ENCODE measurements around the gene BCR.
"Not testable (repeated sequence)": the region's sequence is repeated elsewhere in the genome, so short reads cannot be mapped to it uniquely, and the experiment has no call there.

Gene BCR

DNA sequence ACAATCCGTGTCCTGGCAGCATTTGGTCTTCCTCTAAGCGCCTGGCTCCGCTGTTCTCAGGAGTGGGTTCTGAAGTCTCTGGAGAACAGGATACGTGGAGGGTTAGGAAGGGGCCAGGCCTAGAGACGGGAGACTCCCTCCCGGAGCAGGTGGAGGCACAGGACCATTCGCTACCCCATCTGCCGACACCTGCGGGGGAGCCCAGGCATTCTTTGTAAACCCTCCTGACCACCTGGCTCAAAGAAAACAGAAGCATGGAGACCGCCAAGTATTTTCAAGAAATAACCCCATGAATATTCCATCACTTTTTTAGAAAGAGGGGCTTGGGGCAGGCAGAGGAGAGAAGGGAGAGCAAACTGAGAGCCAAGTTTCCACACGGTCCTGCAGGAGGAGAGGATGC, 136.3 kb downstream of the BCR start:
- DNase-seq (ENCODE audit: low read depth) = not testable (repeated sequence)

DNA sequence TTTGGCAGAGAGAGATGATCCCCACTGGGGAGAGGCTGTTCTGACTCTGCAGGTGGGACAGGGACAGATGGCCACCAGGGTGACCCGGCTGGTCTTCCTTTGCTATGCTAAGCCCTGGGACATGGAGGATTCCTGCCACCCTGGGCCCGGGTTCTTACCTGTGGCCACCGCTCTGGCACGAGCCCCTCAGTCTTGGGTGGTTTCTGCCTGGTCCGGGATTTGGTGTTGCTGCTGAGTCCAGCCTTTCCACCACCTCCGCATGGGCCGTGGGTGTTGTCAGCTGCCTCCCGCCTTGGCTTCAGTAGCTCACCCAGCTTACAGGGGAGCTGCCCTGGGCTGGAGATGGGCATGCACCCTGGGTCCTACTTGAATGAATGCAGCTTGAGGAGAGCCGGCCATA, 138.0 kb downstream of the BCR start:
- not testable (repeated sequence) for DNase-seq (ENCODE audit: low read depth)

DNA sequence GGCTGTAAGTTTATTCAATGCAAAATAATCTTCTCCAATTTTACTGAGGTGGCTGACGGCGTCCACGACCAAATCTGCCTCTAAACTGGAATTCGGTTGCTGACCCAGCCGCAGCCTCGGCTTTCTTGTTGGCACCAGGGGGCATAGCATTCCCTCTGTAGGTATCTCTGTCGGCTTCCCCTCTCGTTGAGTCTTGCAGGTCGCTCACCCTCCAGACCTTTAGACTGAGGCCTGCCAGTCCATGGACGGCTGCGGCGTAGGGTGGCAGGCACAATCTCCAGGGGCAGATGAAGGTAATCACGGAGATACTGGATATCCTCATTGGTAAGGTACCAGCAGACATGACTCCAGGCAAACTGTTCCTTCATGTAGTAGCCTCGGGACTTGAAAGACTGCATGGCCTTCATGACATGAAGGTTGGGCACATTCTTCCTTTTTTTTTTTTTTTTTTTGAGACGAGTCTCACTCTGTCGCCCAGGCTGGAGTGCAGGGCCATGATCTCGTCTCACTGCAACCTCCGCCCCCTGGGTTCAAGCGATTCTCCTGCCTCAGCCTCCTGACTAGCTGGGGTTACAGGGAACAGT, 142.3 kb downstream of the BCR start:
- DNase-seq (ENCODE audit: low read depth) = not testable (repeated sequence)

GRCh38 chr22:23323960-23324688, 143.8 kb downstream of the BCR start:
- not testable (repeated sequence) for DNase-seq (ENCODE audit: low read depth)

GRCh38 chr22:23325183-23325582, 144.9 kb downstream of the BCR start:
- DNase-seq (ENCODE audit: low read depth) = no peak

DNA sequence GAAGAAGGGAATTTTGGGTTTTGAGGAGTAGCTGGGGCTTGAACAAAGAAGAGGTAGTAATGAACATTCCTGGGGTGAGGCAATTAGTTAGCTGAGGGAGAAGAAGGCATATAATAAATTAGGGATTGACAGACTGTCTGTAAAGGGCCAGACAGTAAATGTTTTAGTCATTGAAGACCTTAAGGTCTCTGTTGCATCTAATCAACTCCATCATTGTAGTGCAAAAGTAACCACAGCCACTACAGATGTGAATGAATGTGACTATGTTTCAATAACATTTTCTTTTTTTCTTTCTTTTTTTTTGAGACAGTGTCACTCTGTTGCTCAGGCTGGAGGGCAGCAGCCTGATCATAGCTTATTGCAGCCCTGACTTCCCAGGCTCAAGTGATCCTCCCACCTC, 153.5 kb downstream of the BCR start:
- DNase-seq (ENCODE audit: low read depth) = not testable (repeated sequence)

DNA sequence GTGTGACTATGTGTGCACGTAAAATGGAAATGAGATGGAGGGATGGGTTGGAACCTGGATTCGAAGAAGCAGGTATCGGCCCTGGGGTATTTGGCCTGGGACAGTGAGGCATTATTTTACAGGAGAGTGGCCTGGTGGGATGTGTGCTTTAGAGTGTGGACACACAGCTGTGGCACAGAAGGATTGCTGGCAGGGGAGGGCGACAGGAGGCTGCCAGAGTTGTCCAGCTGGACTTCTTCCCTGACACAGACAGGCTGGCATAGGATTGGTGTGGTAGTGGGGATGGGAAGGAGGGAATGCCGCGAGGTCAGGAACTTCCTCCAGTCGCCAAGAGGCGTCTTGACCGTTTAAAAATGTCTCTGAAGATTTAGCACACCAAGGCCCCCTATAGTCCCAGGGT, 157.4 kb downstream of the BCR start:
- not testable (repeated sequence) for DNase-seq (ENCODE audit: low read depth)

- not testable (repeated sequence) for DNase-seq (ENCODE audit: low read depth)
Measured at GRCh38 chr22:23341942-23342695, 161.8 kb downstream of the BCR start.

GRCh38 chr22:23351321-23351720, 171.0 kb downstream of the BCR start:
- DNase-seq (ENCODE audit: low read depth) = no peak

- no peak for DNase-seq (ENCODE audit: low read depth)
Measured at GRCh38 chr22:23353004-23353403, 172.7 kb downstream of the BCR start.

DNA sequence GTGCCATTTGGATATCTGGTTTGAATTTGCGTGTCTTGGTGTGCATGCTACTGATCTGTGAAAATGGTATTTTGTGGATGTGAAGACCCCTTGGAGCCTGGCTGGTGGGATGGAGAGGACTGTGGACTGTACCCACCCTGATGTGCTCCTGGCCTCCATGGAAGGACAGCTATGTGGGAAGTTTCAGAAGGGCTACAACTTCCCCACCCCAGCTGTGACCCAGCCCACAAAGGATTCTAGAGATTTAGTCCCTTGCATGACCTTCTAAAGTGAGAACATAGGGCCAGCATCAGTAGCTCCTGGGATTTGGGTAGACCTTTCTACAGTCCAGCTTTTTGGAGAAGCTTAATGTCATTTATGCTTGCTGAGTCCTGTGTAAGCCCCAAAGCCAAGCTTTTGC, 173.4 kb downstream of the BCR start:
- no peak for DNase-seq (ENCODE audit: low read depth)

DNA sequence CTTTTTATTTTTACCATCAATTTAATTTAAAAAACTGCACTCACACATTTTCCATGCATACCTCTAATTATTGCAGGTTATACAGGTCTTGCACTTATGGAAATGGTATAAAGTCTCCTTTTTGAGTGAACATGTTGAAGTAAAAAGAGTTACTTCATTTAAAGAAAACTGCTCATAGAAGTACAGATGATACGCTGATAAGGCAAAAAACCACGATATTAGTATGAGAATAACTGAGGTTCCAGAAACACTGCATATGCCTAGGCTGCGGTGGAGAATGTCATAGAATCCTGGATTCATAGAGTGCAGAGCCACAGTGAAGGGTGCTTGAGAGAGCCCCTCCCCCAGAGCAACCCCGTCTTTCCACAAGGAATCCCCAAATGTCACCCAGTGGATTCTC, 175.8 kb downstream of the BCR start:
- no peak for DNase-seq (ENCODE audit: low read depth)

DNA sequence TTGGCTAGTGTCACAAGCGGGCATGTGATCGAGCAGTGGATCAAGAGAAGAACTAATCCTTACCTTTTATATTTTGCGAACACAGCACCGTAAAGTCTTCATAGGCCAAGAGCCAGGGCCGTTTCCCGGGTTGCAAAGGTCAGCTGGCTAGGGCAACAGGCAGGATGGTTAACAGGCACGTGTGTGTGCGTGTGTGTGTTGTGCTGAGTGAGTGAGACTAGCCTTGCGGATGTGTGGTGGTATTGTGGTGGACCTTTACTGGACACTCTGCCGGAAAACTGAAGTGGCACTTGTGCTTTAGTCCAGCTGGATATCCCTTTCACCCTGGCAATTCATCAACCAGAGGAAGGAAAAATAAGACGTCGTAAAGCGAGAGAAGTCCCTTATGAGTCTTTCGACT, 176.7 kb downstream of the BCR start:
- DNase-seq (ENCODE audit: low read depth) = no peak

GRCh38 chr22:23359583-23360123, 179.3 kb downstream of the BCR start:
- DNase-seq (ENCODE audit: low read depth) = no peak

- DNase-seq (ENCODE audit: low read depth) = no peak
Measured at GRCh38 chr22:23361676-23362075, 181.4 kb downstream of the BCR start.

DNA sequence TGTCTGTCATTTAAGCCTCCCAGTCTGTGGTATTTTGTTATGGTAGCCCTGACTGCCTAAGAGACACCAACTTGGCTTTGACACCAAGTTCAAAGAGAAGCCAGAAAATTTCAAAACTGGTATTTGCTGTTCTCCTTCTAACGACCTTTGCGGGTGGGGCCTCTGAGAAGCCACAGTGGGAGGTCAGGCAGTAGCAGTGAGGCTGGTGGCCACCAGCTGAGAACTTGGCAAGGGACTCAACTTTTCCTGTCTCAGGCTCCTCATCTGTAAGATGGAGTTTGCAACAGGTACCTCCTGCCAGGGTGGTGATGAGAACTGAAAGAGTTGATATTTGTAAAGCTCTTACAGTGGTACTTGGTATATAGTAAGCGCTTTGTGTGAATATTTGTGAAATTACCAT, 183.4 kb downstream of the BCR start:
- no peak for DNase-seq (ENCODE audit: low read depth)

DNA sequence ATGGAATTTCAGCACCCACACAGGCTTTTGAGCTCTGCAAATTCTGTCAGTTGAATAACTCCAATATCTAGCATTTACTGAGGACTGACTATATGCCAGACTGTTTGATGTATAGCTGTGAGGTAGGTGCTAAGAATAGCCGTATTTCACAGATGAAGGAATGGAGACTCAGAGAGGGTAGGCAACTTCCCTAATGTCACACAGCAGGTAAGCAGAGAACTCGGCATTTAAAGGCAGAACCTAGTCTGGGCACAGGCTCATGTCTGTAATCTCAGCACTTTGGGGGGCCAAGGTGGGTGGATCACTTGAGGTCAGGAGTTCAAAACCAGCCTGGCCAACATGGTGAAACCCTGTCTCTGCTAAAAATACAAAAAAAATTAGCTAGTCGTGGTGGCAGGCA, 184.1 kb downstream of the BCR start:
- no peak for DNase-seq (ENCODE audit: low read depth)

- no peak for DNase-seq (ENCODE audit: low read depth)
Measured at GRCh38 chr22:23365524-23365923, 185.2 kb downstream of the BCR start.

GRCh38 chr22:23365961-23366360, 185.7 kb downstream of the BCR start:
- no peak for DNase-seq (ENCODE audit: low read depth)

- DNase-seq (ENCODE audit: low read depth) = not testable (repeated sequence)
Measured at GRCh38 chr22:23367196-23367595, 186.9 kb downstream of the BCR start.

Measured in fibroblast of gingiva (primary cell).